Loucy (cell line): ENCODE data around the gene ANKRD45.
"Not testable (repeated sequence)": the region's sequence is repeated elsewhere in the genome, so short reads cannot be mapped to it uniquely, and the experiment has no call there.

Experiments
- H2AFZ ChIP-seq: fragments of 200-600 bp; sonication (generic); 2 replicates; pipeline ENCODE4 v1.6.0; 2016; ENCODE audit warnings: antibody characterized with exemption, mild to moderate bottlenecking, low read length, moderate library complexity
- H3F3A ChIP-seq: fragments of 200-600 bp; 2 replicates; pipeline ENCODE4 v1.6.0; 2016; ENCODE audit warnings: antibody characterized with exemption, low read depth, mild to moderate bottlenecking
- H3K27me3 ChIP-seq: fragments of 200-600 bp; sonication (generic); 2 replicates; pipeline ENCODE4 v1.6.1; 2014; ENCODE audit warnings: low read length, mild to moderate bottlenecking; ENCODE audit not compliant: insufficient read depth, poor library complexity, severe bottlenecking
- H3K36me3 ChIP-seq: fragments of 200-600 bp; sonication (generic); 2 replicates; pipeline ENCODE4 v1.6.1; 2016; ENCODE audit warnings: low read length; ENCODE audit not compliant: insufficient read depth
- H3K4me1 ChIP-seq: fragments of 200-600 bp; sonication (generic); 2 replicates; pipeline ENCODE4 v1.5.1; 2014; ENCODE audit warnings: low read length, mild to moderate bottlenecking; ENCODE audit not compliant: insufficient read depth, poor library complexity, severe bottlenecking
- H3K4me2 ChIP-seq: fragments of 200-600 bp; sonication (generic); 2 replicates; pipeline ENCODE4 v1.6.0; 2014; ENCODE audit warnings: antibody characterized with exemption, low read length, low read depth, mild to moderate bottlenecking; ENCODE audit not compliant: poor library complexity, severe bottlenecking
- H3K4me3 ChIP-seq: fragments of 200-600 bp; sonication (generic); 2 replicates; pipeline ENCODE4 v1.5.1; 2014; ENCODE audit warnings: low read length, mild to moderate bottlenecking, mixed read lengths; ENCODE audit not compliant: poor library complexity, severe bottlenecking
- H3K79me2 ChIP-seq: fragments of 200-600 bp; sonication (generic); 2 replicates; pipeline ENCODE4 v1.6.1; 2014; ENCODE audit warnings: low read length; ENCODE audit not compliant: insufficient read depth
- H3K9ac ChIP-seq: fragments of 200-600 bp; sonication (generic); 2 replicates; pipeline ENCODE4 v1.6.0; 2014; ENCODE audit warnings: mild to moderate bottlenecking, low read depth, low read length, moderate library complexity; ENCODE audit not compliant: poor library complexity, severe bottlenecking
- H3K9me2 ChIP-seq: fragments of 200-600 bp; sonication (generic); replicated peaks from 2 replicates; pipeline ENCODE4 v1.6.1; 2016; ENCODE audit warnings: low read depth, low read length, mixed read lengths
- H3K9me3 ChIP-seq: fragments of 200-600 bp; sonication (generic); 2 replicates; pipeline ENCODE4 v1.6.1; 2014; ENCODE audit warnings: mild to moderate bottlenecking, antibody characterized with exemption, low read length, low read depth; ENCODE audit not compliant: insufficient read depth
- H4K20me1 ChIP-seq: fragments of 200-600 bp; sonication (generic); 2 replicates; pipeline ENCODE4 v1.6.0; 2014; ENCODE audit warnings: antibody characterized with exemption, low read length, mild to moderate bottlenecking; ENCODE audit not compliant: insufficient read depth, poor library complexity, severe bottlenecking
- EZH2phosphoT487 ChIP-seq: fragments of 200-600 bp; IDR thresholded peaks from 2 replicates; pipeline ENCODE4 v1.6.1; 2018; ENCODE audit warnings: antibody characterized with exemption, mild to moderate bottlenecking, moderate library complexity, borderline replicate concordance
- TF ChIP-seq, protein P1 (sequence below): fragments of 200-600 bp; sonication (generic); conservative IDR thresholded peaks from 2 replicates; pipeline ENCODE4 v1.5.1; 2014; ENCODE audit warnings: mild to moderate bottlenecking, antibody characterized with exemption, low read length

ANKRD45 gene

GRCh38 chr1:173628888-173629287 lies 40.8 kb downstream of the ANKRD45 start:
- Histone ChIP-seq H3K4me3 (no peak overlapping the region), H2AFZ (no peak overlapping the region), H3K9me2 (no peaks in the 10 kb centered on the region), H3K4me1 (no peaks in the 10 kb centered on the region), H3K79me2 (no peaks in the 10 kb centered on the region), H3K4me2 (no peak overlapping the region), H3K27me3 (no peaks in the 10 kb centered on the region), H4K20me1 (no peaks in the 10 kb centered on the region), H3K36me3 (no peaks in the 10 kb centered on the region), H3K9ac (no peak overlapping the region), H3K9me3 (no peaks in the 10 kb centered on the region), H3F3A (no peaks in the 10 kb centered on the region)
- TF ChIP-seq, protein P1, sequence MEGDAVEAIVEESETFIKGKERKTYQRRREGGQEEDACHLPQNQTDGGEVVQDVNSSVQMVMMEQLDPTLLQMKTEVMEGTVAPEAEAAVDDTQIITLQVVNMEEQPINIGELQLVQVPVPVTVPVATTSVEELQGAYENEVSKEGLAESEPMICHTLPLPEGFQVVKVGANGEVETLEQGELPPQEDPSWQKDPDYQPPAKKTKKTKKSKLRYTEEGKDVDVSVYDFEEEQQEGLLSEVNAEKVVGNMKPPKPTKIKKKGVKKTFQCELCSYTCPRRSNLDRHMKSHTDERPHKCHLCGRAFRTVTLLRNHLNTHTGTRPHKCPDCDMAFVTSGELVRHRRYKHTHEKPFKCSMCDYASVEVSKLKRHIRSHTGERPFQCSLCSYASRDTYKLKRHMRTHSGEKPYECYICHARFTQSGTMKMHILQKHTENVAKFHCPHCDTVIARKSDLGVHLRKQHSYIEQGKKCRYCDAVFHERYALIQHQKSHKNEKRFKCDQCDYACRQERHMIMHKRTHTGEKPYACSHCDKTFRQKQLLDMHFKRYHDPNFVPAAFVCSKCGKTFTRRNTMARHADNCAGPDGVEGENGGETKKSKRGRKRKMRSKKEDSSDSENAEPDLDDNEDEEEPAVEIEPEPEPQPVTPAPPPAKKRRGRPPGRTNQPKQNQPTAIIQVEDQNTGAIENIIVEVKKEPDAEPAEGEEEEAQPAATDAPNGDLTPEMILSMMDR: peak; percentile 44
- no peak for TF ChIP-seq EZH2phosphoT487

DNA sequence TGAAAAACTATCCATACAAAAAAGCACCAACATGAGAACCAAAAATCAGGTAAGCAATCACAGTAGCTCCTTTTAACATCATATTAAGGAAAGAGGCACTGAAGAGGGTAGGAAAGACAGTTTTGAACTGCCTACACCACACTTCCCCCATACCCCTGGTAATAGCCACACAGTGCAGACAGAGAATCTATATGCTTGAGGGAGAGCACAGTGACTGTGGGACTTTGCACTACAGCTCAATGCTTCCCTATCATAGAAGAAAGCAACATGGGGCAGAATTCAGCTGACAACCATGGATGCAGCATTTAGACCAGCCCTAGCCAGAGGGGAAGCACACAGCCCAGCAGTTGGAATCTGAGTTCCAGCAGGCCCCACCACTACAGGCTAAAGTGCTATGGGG lies 42.4 kb downstream of the ANKRD45 start:
- no peak overlapping the region for H3K4me3 ChIP-seq
- no peaks in the 10 kb centered on the region for H3K9me3 ChIP-seq
- no peak overlapping the region for H2AFZ ChIP-seq
- no peak overlapping the region for H3K4me2 ChIP-seq
- TF ChIP-seq, protein P1: no peak
- no peak for TF ChIP-seq EZH2phosphoT487
- no peaks in the 10 kb centered on the region for H3F3A ChIP-seq
- H3K36me3 ChIP-seq: no peaks in the 10 kb centered on the region
- no peak overlapping the region for H3K9ac ChIP-seq
- H4K20me1 ChIP-seq: no peaks in the 10 kb centered on the region
- no peaks in the 10 kb centered on the region for H3K4me1 ChIP-seq
- no peaks in the 10 kb centered on the region for H3K9me2 ChIP-seq
- no peaks in the 10 kb centered on the region for H3K27me3 ChIP-seq
- H3K79me2 ChIP-seq: no peaks in the 10 kb centered on the region

DNA sequence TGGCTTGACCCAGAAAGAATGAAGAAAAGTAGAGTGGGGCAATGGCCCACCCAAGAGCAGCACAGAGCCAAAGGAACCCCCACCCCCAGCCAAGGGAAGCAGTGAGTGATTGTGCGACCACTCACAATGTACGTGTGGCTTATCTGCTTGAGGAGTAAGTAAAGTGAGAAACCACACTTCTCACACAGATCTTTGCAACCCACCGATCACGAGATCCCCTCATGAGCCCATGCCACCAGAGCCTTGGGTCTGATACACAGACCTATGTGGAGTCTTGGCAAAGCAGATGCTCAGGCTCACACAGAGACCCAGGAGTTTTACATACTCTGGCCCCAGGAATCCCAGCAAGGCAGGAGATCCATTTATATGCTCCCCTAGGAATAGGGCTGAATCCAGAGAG lies 52.8 kb downstream of the ANKRD45 start:
- Histone ChIP-seq H3K9me2 (no peaks in the 10 kb centered on the region), H3K4me2 (no peak overlapping the region), H3K4me1 (no peaks in the 10 kb centered on the region), H2AFZ (no peak overlapping the region), H3F3A (no peaks in the 10 kb centered on the region), H3K9me3 (no peaks in the 10 kb centered on the region; the same call in 1 of the 2 replicates), H3K27me3 (no peaks in the 10 kb centered on the region), H3K4me3 (no peak overlapping the region), H4K20me1 (no peaks in the 10 kb centered on the region), H3K36me3 (no peaks in the 10 kb centered on the region), H3K79me2 (no peaks in the 10 kb centered on the region), H3K9ac (no peak overlapping the region)
- TF ChIP-seq, protein P1: no peak
- TF ChIP-seq EZH2phosphoT487: no peak

DNA sequence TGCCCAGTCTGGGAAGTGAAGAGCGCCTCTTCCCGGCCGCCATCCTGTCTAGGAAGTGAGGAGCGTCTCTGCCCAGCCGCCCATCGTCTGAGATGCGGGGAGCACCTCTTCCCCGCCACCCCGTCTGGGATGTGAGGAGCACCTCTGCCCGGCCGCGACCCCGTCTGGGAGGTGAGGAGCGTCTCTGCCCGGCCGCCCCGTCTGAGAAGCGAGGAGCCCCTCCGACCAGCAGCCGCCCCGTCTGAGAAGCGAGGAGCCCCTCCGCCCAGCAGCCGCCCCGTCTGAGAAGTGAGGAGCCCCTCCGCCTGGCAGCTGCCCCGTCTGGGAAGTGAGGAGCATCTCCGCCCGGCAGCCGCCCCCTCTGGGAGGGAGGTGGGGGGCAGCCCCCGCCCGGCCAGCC lies 56.6 kb downstream of the ANKRD45 start:
- H3K4me2 ChIP-seq, H3F3A ChIP-seq, H3K9me2 ChIP-seq, H3K4me3 ChIP-seq, H2AFZ ChIP-seq, H3K9me3 ChIP-seq, H4K20me1 ChIP-seq, H3K27me3 ChIP-seq, H3K79me2 ChIP-seq, H3K9ac ChIP-seq, H3K36me3 ChIP-seq, H3K4me1 ChIP-seq: not testable (repeated sequence)
